HCT116 (cell line): ENCODE results near the gene CSPG4. TPM values are rescaled to one million over a fixed set of nuclear protein-coding genes. Genes with fewer than 3 reads are reported as not detected.

Experiments
- ATAC-seq: fragments of 200-7000 bp; cut with Tn5 transposase; 2 replicates; pipeline ENCODE4 v1.9.1; 2020; ENCODE audit warnings: mild to moderate bottlenecking, moderate library complexity
- BruUV-seq: library from RNA; stranded (reverse); fragments of 400-500 nt; replicated peaks from 2 replicates; lab custom pipeline; 2021; lab: Mats Ljungman, UMichigan
- CTCF ChIA-PET: fragments of 300-600 bp; sonication (Branson Sonifier 250); formaldehyde crosslinking; loops from one replicate; lab custom pipeline; 2021; ENCODE audit warnings: antibody characterized with exemption; lab: Charles Lee
- POLR2A ChIA-PET: fragments of 300-600, 350-600 bp; sonication (Branson Sonifier 250); formaldehyde crosslinking; loops from one replicate; lab custom pipeline; 2021; ENCODE audit warnings: antibody characterized with exemption; lab: Charles Lee
- RAD21 ChIA-PET, 2 experiments: fragments of 300-600 bp; sonication (Branson Sonifier 250); formaldehyde crosslinking; loops; one replicate each; lab custom pipeline; 2023; ENCODE audit warnings: low total read pairs in 2 of 2; ENCODE audit not compliant: uncharacterized antibody in 2 of 2, unreplicated experiment in 2 of 2, low non-redundant PET in 1 of 2; lab: Charles Lee
- DNase-seq: peaks from one replicate; pipeline ENCODE4 v3.0.0-alpha.2; 2010; ENCODE audit warnings: low read depth, low spot score
- H2AFZ ChIP-seq: fragments of 200-600 bp; shearing (Covaris generic), sonication (generic); 2 replicates; pipeline ENCODE4 v1.6.1; 2017; ENCODE audit warnings: low read depth, mixed run types, mixed read lengths, antibody characterized with exemption, low read length; ENCODE audit not compliant: poor library complexity, severe bottlenecking
- H3K27ac ChIP-seq: 2 replicates; pipeline ENCODE4 v1.5.1; 2012; ENCODE audit warnings: low read depth, low read length
- H3K27me3 ChIP-seq: fragments of 200-600 bp; sonication (generic); 2 replicates; pipeline ENCODE4 v1.6.1; 2016; ENCODE audit warnings: mixed run types, low read length, mixed read lengths; ENCODE audit not compliant: insufficient read depth
- H3K36me3 ChIP-seq, 2 experiments: fragments of 200-500 bp in 1 of 2; fragments of 200-600 bp in 1 of 2; sonication (Bioruptor generic) in 1 of 2; sonication (generic) in 1 of 2; 2 replicates each; pipeline versions ENCODE4 v1.5.1 to v1.6.1; 2014 to 2016; ENCODE audit warnings: low read length in 2 of 2, inconsistent platforms in 1 of 2, mixed read lengths in 1 of 2, mixed run types in 1 of 2; ENCODE audit not compliant: insufficient read depth in 2 of 2, control insufficient read depth in 1 of 2
- H3K4me1 ChIP-seq, 2 experiments: fragments of 200-600 bp in 1 of 2; sonication (generic) in 1 of 2; 2 replicates each; pipeline versions ENCODE4 v1.5.1 to v1.6.1; 2012 to 2017; ENCODE audit warnings: low read length in 2 of 2, inconsistent platforms in 1 of 2, mild to moderate bottlenecking in 1 of 2, mixed read lengths in 1 of 2, mixed run types in 1 of 2, moderate library complexity in 1 of 2; ENCODE audit not compliant: insufficient read depth in 2 of 2, control insufficient read depth in 1 of 2
- H3K4me2 ChIP-seq: fragments of 200-600 bp; sonication (generic); 2 replicates; pipeline ENCODE4 v1.6.1; 2017; ENCODE audit warnings: mixed run types, low read length, mixed read lengths
- H3K4me3 ChIP-seq, 2 experiments: fragments of 200-600 bp in 1 of 2; sonication (generic) in 1 of 2; replicated peaks in 1 of 2; 2 replicates each; pipeline ENCODE4 v1.5.1; 2011 to 2016; ENCODE audit warnings: low read length in 2 of 2, control low read depth in 1 of 2, low read depth in 1 of 2, mild to moderate bottlenecking in 1 of 2, mixed read lengths in 1 of 2, mixed run types in 1 of 2
- H3K79me2 ChIP-seq: fragments of 200-600 bp; sonication (generic); 2 replicates; pipeline ENCODE4 v1.6.1; 2017; ENCODE audit warnings: mild to moderate bottlenecking, mixed run types, low read length, moderate library complexity, mixed read lengths; ENCODE audit not compliant: insufficient read depth
- H3K9ac ChIP-seq: fragments of 200-600 bp; sonication (generic); 2 replicates; pipeline ENCODE4 v1.6.1; 2016; ENCODE audit warnings: low read length, mixed read lengths
- H3K9me2 ChIP-seq: fragments of 200-600 bp; sonication (generic), shearing (Covaris generic); 2 replicates; pipeline ENCODE4 v1.6.1; 2017; ENCODE audit warnings: mixed run types, mild to moderate bottlenecking, moderate library complexity; ENCODE audit not compliant: insufficient read depth
- H3K9me3 ChIP-seq, 2 experiments: fragments of 200-500 bp in 1 of 2; fragments of 200-600 bp in 1 of 2; sonication (Bioruptor generic) in 1 of 2; sonication (generic) in 1 of 2; 2 replicates each; pipeline ENCODE4 v1.6.1; 2014 to 2017; ENCODE audit warnings: low read length in 2 of 2, mixed read lengths in 2 of 2, inconsistent platforms in 1 of 2, low read depth in 1 of 2, mild to moderate bottlenecking in 1 of 2, mixed run types in 1 of 2, moderate library complexity in 1 of 2; ENCODE audit not compliant: control insufficient read depth in 1 of 2, insufficient read depth in 1 of 2
- H4K20me1 ChIP-seq: fragments of 200-600 bp; sonication (generic), shearing (Covaris generic); 2 replicates; pipeline ENCODE4 v1.6.1; 2017; ENCODE audit warnings: mixed run types, mild to moderate bottlenecking, moderate library complexity; ENCODE audit not compliant: insufficient read depth
- CEBPB ChIP-seq: IDR thresholded peaks from 2 replicates; pipeline ENCODE4 v1.6.1; 2012; ENCODE audit warnings: low read depth
- EGR1 ChIP-seq: IDR thresholded peaks from 2 replicates; pipeline ENCODE4 v1.6.1; 2012; ENCODE audit warnings: low read depth
- FOSL1 ChIP-seq: IDR thresholded peaks from 2 replicates; pipeline ENCODE4 v1.6.1; 2012; ENCODE audit warnings: low read depth
- POLR2AphosphoS5 ChIP-seq: IDR thresholded peaks from 2 replicates; pipeline ENCODE4 v1.6.1; 2011; ENCODE audit warnings: mild to moderate bottlenecking, low read depth, low read length, moderate library complexity
- RAD21 ChIP-seq: IDR thresholded peaks from 2 replicates; pipeline ENCODE4 v1.6.1; 2012; ENCODE audit warnings: low read depth, mild to moderate bottlenecking
- SRF ChIP-seq: IDR thresholded peaks from 2 replicates; pipeline ENCODE4 v1.6.1; 2012; ENCODE audit warnings: low read depth
- TCF7L2 ChIP-seq: IDR thresholded peaks from 2 replicates; pipeline ENCODE4 v1.7.0; 2011; ENCODE audit warnings: borderline replicate concordance, inconsistent platforms; ENCODE audit not compliant: insufficient read depth, insufficient read length; ENCODE audit errors: extremely low read depth
- YY1 ChIP-seq: IDR thresholded peaks from 2 replicates; pipeline ENCODE4 v1.6.1; 2011; ENCODE audit warnings: low read length, low read depth, moderate library complexity, mild to moderate bottlenecking; ENCODE audit not compliant: insufficient replicate concordance; ENCODE audit errors: extremely low read depth
- intact Hi-C: fragments of 100-400 bp; cut with micrococcal nuclease; formaldehyde crosslinking; loops from 2 replicates; pipeline ENCODE4 v1.10.0; 2022
- total RNA-seq: library from RNA; stranded (reverse); gene quantifications from one replicate; pipeline ENCODE4 v1.2.1, GENCODE V29; 2021; ENCODE audit not compliant: unreplicated experiment
- TF ChIP-seq, protein P1 (sequence below): IDR thresholded peaks from 2 replicates; pipeline ENCODE4 v1.6.1; 2011; ENCODE audit warnings: mild to moderate bottlenecking, low read length, moderate library complexity; ENCODE audit not compliant: insufficient replicate concordance; ENCODE audit errors: extremely low read depth
- TF ChIP-seq, protein P2 (sequence below): IDR thresholded peaks from 2 replicates; pipeline ENCODE4 v1.6.1; 2012
- TF ChIP-seq, protein P3 (sequence below): IDR thresholded peaks from 2 replicates; pipeline ENCODE4 v1.6.1; 2012

Gene CSPG4
- total RNA-seq, 1 experiment from 2014 or later: 18.1 TPM

DNA sequence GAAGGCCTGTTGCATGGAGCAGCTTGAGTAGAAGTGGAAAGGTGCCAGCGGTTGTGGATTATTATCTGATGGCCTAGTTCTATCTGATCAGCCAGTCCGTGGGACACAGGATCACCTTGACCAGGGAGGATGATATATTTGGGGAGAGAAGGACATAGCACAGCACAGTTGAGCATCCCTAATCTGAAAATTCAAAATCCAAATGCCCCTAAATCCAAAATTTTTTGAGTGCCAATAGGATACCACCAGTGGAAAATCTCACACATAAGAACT is 6.0 kb downstream of the CSPG4 start:
- Histone ChIP-seq H4K20me1 (no peaks in the 10 kb centered on the region), H3K9me2 (no peaks in the 10 kb centered on the region), H3K36me3 (no peaks in the 10 kb centered on the region; a peak in 1 of 4 replicates), H3K27me3 (no peaks in the 10 kb centered on the region), H3K4me2 (no peak overlapping the region), H3K79me2 (no peaks in the 10 kb centered on the region), H3K9ac (no peak overlapping the region), H3K4me1 (peaks cover 3 to 14% of the 10 kb centered on the region in 2 experiments; a peak in 3 of 4 replicates), H3K4me3 (no peak overlapping the region), H3K27ac (no peak overlapping the region), H2AFZ (no peak overlapping the region), H3K9me3 (no peaks in the 10 kb centered on the region)
- POLR2A ChIA-PET: no interaction called here
- DNase-seq: no peak
- RAD21 ChIA-PET: no interaction called here
- TF ChIP-seq FOSL1 (no peak), SRF (no peak), EGR1 (no peak), POLR2AphosphoS5 (no peak), CEBPB (no peak), YY1 (no peak), RAD21 (no peak), TCF7L2 (no peak)
- TF ChIP-seq, protein P1, sequence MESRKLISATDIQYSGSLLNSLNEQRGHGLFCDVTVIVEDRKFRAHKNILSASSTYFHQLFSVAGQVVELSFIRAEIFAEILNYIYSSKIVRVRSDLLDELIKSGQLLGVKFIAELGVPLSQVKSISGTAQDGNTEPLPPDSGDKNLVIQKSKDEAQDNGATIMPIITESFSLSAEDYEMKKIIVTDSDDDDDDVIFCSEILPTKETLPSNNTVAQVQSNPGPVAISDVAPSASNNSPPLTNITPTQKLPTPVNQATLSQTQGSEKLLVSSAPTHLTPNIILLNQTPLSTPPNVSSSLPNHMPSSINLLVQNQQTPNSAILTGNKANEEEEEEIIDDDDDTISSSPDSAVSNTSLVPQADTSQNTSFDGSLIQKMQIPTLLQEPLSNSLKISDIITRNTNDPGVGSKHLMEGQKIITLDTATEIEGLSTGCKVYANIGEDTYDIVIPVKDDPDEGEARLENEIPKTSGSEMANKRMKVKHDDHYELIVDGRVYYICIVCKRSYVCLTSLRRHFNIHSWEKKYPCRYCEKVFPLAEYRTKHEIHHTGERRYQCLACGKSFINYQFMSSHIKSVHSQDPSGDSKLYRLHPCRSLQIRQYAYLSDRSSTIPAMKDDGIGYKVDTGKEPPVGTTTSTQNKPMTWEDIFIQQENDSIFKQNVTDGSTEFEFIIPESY: no peak
- TF ChIP-seq, protein P2, sequence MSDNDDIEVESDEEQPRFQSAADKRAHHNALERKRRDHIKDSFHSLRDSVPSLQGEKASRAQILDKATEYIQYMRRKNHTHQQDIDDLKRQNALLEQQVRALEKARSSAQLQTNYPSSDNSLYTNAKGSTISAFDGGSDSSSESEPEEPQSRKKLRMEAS: no peak
- TF ChIP-seq, protein P3, sequence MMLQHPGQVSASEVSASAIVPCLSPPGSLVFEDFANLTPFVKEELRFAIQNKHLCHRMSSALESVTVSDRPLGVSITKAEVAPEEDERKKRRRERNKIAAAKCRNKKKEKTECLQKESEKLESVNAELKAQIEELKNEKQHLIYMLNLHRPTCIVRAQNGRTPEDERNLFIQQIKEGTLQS: no peak
- CTCF ChIA-PET: no interaction called here
- no TSS peak for BruUV-seq
- ATAC-seq: no peak
- intact Hi-C loops: no loop called here
